ENCODE data around the gene CYB5RL.

DNA sequence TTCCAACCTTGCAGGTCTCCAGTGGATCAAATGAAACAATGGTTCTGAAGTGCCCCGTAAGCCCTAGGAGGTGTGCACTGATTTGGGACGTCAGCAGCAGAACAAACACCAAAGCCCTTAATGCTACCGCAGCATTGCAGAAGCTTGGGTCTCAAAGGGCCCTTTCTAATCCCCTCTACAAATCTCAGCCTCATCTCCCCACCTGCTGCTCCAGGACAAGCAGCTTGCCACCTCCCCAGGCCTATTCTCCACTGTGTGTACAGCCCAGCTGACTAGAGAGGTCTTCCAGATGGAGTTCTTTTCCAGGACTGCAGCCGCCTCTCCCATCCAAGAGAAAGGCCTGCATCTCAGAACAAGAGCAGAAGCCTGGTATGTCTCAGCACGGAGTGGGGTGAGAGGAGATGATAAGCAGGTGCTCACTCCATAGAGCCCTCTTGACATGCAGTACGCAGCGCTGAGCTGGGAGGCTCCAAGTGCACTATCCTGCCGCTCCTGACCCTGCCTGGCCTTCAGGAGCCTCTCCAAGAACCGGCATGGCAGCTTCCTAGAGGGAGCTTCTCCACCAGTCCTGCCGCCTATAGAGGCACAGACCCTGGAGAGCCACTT is 46.4 kb upstream of the CYB5RL start:
- no peak for TF ChIP-seq EZH2 (IDR thresholded peaks at IDR 0.05; ENCODE audit: borderline replicate concordance, low read length)
- TF ChIP-seq, protein P1, sequence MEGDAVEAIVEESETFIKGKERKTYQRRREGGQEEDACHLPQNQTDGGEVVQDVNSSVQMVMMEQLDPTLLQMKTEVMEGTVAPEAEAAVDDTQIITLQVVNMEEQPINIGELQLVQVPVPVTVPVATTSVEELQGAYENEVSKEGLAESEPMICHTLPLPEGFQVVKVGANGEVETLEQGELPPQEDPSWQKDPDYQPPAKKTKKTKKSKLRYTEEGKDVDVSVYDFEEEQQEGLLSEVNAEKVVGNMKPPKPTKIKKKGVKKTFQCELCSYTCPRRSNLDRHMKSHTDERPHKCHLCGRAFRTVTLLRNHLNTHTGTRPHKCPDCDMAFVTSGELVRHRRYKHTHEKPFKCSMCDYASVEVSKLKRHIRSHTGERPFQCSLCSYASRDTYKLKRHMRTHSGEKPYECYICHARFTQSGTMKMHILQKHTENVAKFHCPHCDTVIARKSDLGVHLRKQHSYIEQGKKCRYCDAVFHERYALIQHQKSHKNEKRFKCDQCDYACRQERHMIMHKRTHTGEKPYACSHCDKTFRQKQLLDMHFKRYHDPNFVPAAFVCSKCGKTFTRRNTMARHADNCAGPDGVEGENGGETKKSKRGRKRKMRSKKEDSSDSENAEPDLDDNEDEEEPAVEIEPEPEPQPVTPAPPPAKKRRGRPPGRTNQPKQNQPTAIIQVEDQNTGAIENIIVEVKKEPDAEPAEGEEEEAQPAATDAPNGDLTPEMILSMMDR (conservative IDR thresholded peaks at IDR 0.05 in 1 of 2, IDR thresholded peaks at IDR 0.05 in 1 of 2; ENCODE audit: extremely low read depth in 1 of 2, insufficient read depth in 1 of 2, low read depth in 1 of 2, low read length in 2 of 2) = no peak
